Ovary (tissue), 9 donors: Measurements from ENCODE around the gene FBXO40. TPM values are rescaled to one million over a fixed set of nuclear protein-coding genes. Genes with fewer than 3 reads are reported as not detected.

Experiments
- DNase-seq, 5 donors: peaks; one replicate each; pipeline ENCODE4 v3.0.0-alpha.2; 2019 to 2020
- H3K27ac ChIP-seq, 2 donors: fragments of 200-600 bp; one replicate each; pipeline versions ENCODE4 v1.5.1 to v1.8.0; 2019 to 2022
- H3K27me3 ChIP-seq: fragments of 200-600 bp; one replicate; pipeline ENCODE4 v1.8.0; 2022
- H3K36me3 ChIP-seq: fragments of 200-600 bp; sonication (generic); one replicate; pipeline ENCODE4 v1.5.1; 2019
- H3K4me1 ChIP-seq: one replicate; pipeline ENCODE4 v1.8.1; 2013; ENCODE audit warnings: mild to moderate bottlenecking, moderate library complexity; ENCODE audit not compliant: insufficient read depth
- H3K4me3 ChIP-seq: fragments of 200-600 bp; sonication (generic); one replicate; pipeline ENCODE4 v1.5.1; 2017
- H3K9me3 ChIP-seq, 2 donors: fragments of 200-600 bp in 1 of 2; sonication (generic) in 1 of 2; one replicate each; pipeline versions ENCODE4 v1.5.1 to v1.8.1; 2013 to 2019; ENCODE audit warnings: mild to moderate bottlenecking in 1 of 2, moderate library complexity in 1 of 2
- CTCF ChIP-seq, 3 donors: fragments of 450-650 bp in 2 of 3; fragments of 200-600 bp in 1 of 3; IDR thresholded peaks; one replicate each; pipeline versions ENCODE4 v1.5.1 to v1.8.0; 2016 to 2022; ENCODE audit warnings: antibody characterized with exemption in 3 of 3, mild to moderate bottlenecking in 1 of 3
- EP300 ChIP-seq: sonication (generic); formaldehyde crosslinking; IDR thresholded peaks from one replicate; pipeline ENCODE4 v1.6.1; 2017; ENCODE audit warnings: antibody characterized with exemption
- POLR2A ChIP-seq: fragments of 450-650 bp; IDR thresholded peaks from one replicate; pipeline ENCODE4 v1.6.1; 2017; ENCODE audit warnings: antibody characterized with exemption, mild to moderate bottlenecking, moderate library complexity
- WGBS, 3 donors: extraction: QIAGEN DNeasy Blood & Tissue Kit in 1 of 3; methylation state at CpG; one replicate each; pipeline versions ENCODE4 v1.1.5 to v1.1.7; 2013 to 2017; 5-methylcytosine and 5-hydroxymethylcytosine counted together
- intact Hi-C, 4 donors: fragments of 100-400 bp; cut with DNase I; formaldehyde crosslinking; loops; one replicate each; pipeline versions ENCODE4 v1.11.0 to v1.15.1; 2022 to 2023
- polyA plus RNA-seq, 2 donors: library from polyadenylated mRNA; stranded (reverse); fragments of 200-250 nt in 1 of 2; fragments of 350-450 nt in 1 of 2; fragmentation: Illumina TruSeq in 1 of 2; extraction: RNeasy Lipid Tissue Mini Kit (QIAGEN cat#74804) in 1 of 2; gene quantifications; one replicate each; pipeline ENCODE4 v1.2.3, GENCODE V29; 2013 to 2014
- total RNA-seq, 7 donors: library from RNA; depleted of rRNA in 2 of 7; stranded (reverse); fragments of >200 nt in 2 of 7; fragmentation: NEBNext Ultra II Directional in 3 of 7; extraction: Animal tissue kit (Norgen Biotek cat#: 25700) in 3 of 7; gene quantifications; one replicate each; pipeline versions ENCODE4 v1.1.0 to v1.2.4, GENCODE V29; 2016 to 2023
- donor health status: DM: no; HTN: no; CAD: no; lungs with moderate emphysema.
- donor health status: DM: no; HTN: no; CAD: no.
- donor health status: Bipolar disorder and iron deficiency.
- donor health status: DM: yes; HTN: yes; CAD: no.
- donor health status: DM: no; HTN: no; CAD: no.
- donor health status: DM: yes; HTN: yes; CAD: no.

Gene FBXO40
- total and polyA plus RNA-seq, 9 donors: 0.08 to 1.2 (median 0.17) TPM; not detected in 1

- intact Hi-C loops: no loop called here
- H3K36me3 ChIP-seq: no peaks in the 10 kb centered on the region
- no peak for TF ChIP-seq POLR2A
- TF ChIP-seq CTCF (IDR thresholded peaks at IDR 0.05): no peak
- no peak for TF ChIP-seq EP300
- no peak overlapping the region for H3K27ac ChIP-seq
- DNase-seq: no peak
- no peak overlapping the region for H3K4me3 ChIP-seq
- H3K9me3 ChIP-seq: no peaks in the 10 kb centered on the region
- peaks cover 1% of the 10 kb centered on the region for H3K4me1 ChIP-seq
- WGBS, 3 donors: 94 to 97% (median 96%) methylated on average over 3 of the region's 3 CpGs
- H3K27me3 ChIP-seq: no peaks in the 10 kb centered on the region
Observed at GRCh38 chr3:121659586-121659985, 66.4 kb downstream of the FBXO40 start.

GRCh38 chr3:121660356-121661171 is 67.4 kb downstream of the FBXO40 start, which contains the start of gene HCLS1:
TSS of gene HCLS1 (minus strand) at chr3:121660903. CDS start at chr3:121658347, 2,556 bp downstream.
- no peak within 1 kb of the TSS for H3K27ac ChIP-seq
- no peaks in the 10 kb centered on the region for H3K27me3 ChIP-seq
- no peaks in the 10 kb centered on the region for H3K36me3 ChIP-seq
- WGBS, 3 donors: 75 to 80% (median 77%) methylated on average over 9 of the region's 9 CpGs
- TF ChIP-seq EP300: no peak
- TF ChIP-seq CTCF (IDR thresholded peaks at IDR 0.05): no peak
- no peak for TF ChIP-seq POLR2A
- H3K9me3 ChIP-seq: no peaks in the 10 kb centered on the region
- no peak for DNase-seq
- H3K4me3 ChIP-seq: no peak within 1 kb of the TSS
- intact Hi-C loops: no loop called here
- peaks cover 1% of the 10 kb centered on the region for H3K4me1 ChIP-seq

- Histone ChIP-seq H3K27me3 (no peaks in the 10 kb centered on the region), H3K9me3 (no peaks in the 10 kb centered on the region), H3K27ac (no peak overlapping the region), H3K4me1 (peaks cover 1% of the 10 kb centered on the region), H3K36me3 (no peaks in the 10 kb centered on the region), H3K4me3 (no peak overlapping the region)
- intact Hi-C loops: no loop called here
- no peak for TF ChIP-seq EP300
- no peak for TF ChIP-seq POLR2A
- TF ChIP-seq CTCF (IDR thresholded peaks at IDR 0.05): no peak
- DNase-seq: no peak
- 89 to 92% (median 91%) methylated on average over 6 of the region's 6 CpGs for WGBS, 3 donors
Observed at GRCh38 chr3:121661376-121661775, 68.2 kb downstream of the FBXO40 start.

- Histone ChIP-seq H3K27me3 (no peaks in the 10 kb centered on the region), H3K36me3 (no peaks in the 10 kb centered on the region), H3K4me3 (no peak overlapping the region), H3K9me3 (no peaks in the 10 kb centered on the region), H3K4me1 (peaks cover 1% of the 10 kb centered on the region), H3K27ac (no peak overlapping the region)
- intact Hi-C loops: loop anchor here in 1 of 4 donors (1.0 kb wide), 1 partner anchor 37 kb away; no protein-coding TSS in a partner anchor
- no peak for TF ChIP-seq CTCF (IDR thresholded peaks at IDR 0.05)
- no peak for DNase-seq
Observed at GRCh38 chr3:121662742-121663141, 69.6 kb downstream of the FBXO40 start.
